ENCODE results near the gene SLC2A13. TPM values are rescaled to one million over a fixed set of nuclear protein-coding genes. Genes with fewer than 3 reads are reported as not detected.

The SLC2A13 gene
- total RNA-seq = 12.0 TPM

DNA sequence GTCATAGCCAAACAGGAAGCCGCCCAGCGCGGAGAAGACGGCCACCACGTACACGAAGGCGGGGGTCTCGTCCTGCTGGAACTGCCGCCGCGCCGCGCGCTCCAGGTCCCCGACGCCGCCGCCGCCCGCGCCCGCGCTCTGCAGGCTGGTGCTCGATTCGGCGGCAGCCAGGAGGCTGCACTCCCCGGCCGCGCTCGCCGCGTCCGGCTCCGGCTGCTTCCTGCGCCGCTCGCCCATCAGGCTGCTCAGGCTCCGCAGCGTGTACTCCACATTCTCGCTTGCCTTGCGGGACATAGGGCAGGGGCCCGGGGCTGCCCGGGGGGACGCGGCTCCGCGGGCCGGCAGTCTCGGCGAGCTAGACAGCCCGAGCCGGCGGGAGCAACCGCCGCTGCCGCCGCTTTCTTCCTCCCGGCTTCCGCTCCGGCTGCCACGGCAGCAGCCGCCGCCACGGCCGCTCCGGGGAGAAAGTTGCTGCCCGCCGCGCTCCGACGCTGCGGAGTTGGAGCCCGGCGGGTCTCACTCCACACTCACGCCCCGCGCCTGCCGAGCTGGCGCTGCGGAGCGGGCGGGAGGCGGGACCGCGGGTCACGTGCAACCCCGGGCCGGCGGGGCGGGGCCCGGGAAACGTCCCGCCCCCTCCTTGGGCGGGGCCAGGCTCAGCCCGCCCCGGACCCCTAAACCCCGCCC is at the start of gene SLC2A13:
Gene SLC2A13 (minus strand): TSS at position 567 of the 687 bp plus-strand sequence. CDS start 273 bp downstream, at position 294.
- DNase-seq = peak; percentile 83

DNA sequence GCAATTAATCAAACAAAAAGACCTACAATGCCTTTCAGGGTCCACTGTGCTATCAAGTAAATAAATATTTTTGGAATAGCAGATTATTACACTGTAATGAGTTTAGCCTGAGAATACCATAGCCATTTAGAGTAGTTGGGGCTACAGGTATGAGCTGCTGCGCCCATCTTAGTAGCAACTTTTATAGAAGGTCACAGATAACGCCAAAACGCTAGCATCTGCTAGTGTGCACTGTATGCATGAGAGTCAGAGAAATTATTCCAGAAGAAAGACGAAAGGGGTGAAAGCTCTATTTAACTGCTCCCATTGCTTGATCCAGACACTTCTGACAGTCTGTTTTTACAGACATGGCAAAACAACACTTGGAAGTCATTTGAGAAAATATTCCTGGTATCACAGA is 48.5 kb upstream of the SLC2A13 start:
- DNase-seq = no peak

DNA sequence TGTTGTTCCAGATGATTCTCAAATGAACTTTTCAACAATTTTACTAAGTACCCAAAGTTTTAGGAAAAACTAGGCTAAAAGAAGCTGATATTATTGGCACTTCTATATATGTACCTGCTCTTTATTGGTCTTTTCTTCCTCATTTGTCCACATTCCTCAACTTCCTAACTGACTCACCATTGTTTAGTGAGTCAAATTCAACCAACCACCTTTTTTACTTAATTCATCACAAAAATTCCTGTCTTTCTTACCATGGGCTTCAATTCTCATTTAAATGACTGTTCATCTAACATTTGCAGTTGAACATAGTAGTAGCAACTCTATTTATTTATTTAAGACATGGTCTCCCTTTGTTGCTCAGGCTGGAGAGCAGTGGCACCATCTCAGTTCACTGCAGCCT is 47.6 kb upstream of the SLC2A13 start:
- DNase-seq = no peak

DNA sequence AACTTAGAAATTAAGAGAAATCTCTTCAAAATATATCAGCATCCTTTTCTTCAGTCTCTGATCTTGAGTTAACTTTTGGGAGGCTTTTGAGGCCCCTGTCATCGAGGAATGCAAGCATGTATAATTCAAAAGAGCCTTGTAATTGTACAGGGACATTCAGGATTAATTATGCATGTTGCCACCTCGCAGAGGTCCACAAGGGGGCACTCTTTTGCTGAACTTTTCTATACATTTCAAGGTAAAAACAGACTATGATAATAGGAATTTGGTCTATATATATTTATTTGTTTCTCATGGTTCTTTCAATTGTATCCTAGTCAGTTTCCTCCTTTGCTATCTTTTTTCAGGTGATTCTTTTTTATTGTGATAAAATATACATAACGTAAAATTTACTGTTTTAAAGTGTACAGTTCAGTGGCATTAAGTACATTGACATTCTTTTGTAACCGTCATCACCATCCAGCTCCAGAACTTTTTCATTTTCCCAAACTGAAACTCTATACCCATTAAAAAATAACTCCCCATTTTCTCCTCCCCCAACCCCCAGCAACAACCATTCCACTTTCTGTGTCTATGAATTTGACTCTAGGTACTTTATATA is 47.0 kb upstream of the SLC2A13 start:
- peak; percentile 72 for DNase-seq

DNA sequence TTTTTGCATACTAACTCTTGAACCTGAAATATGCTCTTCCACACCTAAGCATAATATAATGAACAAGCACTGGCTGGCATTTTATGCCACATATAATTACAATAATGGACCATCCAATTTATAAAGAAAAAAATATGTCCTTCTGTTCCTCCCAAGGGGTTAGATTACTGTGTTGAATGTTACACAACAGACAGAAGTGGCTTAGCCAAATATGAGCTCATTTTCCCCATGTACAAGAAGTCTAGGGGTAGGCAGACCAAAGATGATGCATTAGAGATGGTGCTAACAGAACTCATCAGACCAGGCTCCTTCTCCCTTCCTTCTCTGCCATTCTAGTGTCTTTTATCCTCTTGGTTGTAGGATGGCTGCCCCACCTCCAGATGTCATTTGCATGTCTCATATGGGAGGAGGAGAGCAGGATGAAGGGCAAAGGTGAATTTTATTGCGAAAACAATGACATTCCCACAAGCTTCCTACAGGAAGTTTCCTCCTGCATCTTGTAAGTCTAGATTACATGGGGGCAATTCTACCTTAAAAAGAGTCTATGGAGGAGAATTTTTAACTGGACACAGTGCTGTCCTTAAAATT is 43.9 kb upstream of the SLC2A13 start:
- no peak for DNase-seq

DNA sequence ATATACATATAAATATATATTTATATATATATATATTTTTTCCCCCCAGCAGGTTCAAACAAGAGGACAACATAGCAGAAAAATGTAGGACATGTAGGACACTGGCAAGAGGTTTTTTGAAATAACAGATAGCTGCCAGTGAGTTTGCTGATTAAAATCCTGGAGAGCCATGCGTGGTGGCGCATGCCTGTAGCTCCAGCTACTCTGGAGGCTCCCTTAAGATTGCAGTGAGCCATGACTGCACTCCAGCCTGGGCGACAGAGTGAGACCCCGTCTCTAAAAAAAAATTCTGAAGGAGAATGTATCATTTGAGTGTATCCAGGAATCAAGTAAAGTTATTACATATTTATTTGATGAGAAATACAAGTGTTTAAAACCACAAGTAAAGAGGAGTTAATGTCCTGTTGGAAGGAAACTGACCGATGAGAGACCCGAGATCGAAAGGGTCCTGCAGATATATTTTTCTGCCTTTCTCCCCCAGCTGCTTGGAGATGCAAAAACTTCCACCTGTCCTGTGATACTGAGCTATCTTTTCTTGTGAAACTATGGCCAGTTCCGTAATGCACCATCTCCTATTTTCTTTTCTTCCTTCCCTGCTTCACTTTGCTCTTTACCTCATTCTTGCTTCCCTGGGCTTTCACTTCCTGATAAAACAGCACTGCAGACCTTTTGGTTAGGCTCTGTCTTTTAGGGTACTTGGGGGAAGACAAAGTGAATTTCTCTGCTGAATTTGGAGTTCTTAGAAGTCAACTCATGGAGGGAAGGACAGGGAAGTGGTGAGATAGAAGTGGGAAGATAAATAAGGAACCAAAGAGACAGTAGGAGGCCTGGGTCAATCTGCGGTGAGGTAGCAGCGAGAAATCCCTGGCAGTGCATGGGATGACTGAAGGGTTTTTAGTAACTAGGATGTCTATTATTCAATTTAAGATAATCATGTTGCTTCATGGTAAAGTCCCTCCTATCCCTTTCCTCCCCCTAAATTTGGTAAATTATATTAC is 41.2 kb upstream of the SLC2A13 start:
- DNase-seq = peak; percentile 17

DNA sequence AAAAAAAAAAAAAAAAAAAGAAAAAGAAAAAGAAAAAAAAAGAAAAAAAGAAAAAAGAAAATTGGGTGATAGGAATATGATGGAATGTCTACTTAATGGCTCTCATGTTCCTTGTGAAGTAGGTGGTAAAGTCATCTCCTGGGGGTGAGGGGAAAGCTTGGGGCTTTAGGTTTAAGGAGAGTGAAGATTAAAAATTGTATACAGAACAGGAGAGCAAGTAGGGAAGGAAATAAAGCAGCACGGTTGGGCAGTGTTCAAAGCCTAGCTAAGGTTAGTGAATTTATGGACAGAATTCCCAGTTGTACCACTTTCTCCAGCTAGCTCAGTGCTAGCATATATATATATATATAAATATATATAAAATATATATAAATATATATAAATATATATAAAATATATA is 40.0 kb upstream of the SLC2A13 start:
- DNase-seq = peak; percentile 18

DNA sequence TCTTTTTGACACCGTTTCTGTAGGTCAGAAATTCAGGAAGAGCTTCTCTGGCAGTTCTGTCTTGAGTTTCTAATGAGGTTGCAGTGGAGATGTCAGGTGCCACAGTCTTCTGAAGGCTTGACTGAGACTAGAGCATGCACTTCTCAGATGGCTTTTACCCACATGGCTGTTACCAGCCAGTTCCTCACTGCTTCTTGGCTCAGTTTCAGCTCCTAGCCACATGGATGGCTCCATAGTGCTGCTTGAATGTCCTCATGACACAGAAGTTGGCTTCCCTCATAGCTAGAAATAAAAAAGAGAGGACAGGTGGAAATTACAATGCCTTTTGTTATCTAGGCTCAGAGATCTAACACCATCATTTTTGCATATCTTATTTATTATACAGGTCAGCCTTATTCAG is 38.1 kb upstream of the SLC2A13 start:
- DNase-seq = no peak

DNA sequence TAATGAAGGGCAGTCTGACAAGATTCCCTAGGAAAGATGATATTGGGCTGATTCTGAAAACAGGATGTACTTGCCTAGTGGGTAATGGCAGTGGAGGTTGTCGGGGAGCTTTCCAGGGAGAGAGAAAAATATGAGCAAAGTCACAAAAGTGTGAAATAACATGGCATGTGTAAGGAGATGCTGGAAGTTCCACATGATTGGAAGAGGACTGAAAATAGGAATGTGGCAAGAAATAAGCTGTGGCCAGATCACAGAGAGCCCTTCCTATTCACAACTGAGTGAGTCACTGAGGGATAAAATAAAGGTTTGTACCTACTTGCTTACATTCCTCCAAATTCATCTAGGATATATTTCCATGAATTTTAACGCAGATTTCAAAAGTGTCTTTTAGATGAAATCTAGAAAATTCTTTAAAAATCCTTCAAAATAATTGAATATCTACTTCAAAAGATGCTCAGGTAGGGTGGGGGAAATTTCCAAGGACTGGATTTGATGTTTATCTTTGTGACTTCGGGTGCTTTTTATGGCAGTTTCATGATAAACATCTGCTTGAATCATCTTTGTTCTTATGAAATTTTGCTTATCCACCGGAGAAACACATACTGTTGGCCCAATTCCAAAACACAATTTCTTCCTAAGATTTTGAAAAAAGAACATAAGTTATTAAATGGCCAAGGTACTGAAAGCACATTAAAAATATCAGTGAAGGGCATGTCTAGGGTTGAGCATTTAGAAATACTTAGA is 36.3 kb upstream of the SLC2A13 start:
- DNase-seq = no peak

DNA sequence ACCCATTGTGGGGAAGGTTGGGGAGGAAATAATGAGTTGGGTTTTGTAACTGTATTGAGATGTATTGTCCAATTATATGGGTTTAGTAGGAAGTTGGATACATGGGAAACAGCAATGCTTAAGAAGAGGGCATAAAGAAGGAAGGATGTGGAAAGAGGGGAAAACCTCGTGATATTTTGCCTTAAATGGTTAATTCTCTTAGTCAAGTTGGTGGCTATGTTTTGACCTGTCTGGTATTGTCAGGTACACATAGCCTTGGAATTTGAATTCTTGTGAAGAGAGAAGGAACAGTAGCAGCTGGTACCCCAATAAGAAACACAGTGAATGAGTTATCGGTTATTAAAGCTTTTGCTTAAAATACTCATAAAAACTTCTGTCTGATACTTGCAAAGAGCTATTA is 32.6 kb upstream of the SLC2A13 start:
- no peak for DNase-seq

DNA sequence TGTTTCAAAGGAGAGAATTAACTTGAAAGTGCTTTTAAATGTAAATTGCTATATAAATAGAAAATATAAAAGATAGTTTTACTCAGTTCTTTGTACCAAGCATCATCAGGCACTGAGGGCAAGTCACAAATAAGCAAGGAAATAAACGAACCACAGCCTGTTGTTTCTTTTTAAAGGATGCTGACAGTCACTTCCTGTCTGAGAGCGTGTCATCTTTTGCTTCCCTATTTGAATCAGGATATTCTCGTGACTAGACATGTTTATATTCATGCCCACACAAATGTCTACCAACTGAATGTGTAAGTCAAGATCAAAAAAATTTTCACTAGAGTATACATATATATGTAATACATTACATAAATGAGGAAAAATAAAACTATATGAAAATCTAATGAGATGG is 31.4 kb upstream of the SLC2A13 start:
- DNase-seq = no peak

DNA sequence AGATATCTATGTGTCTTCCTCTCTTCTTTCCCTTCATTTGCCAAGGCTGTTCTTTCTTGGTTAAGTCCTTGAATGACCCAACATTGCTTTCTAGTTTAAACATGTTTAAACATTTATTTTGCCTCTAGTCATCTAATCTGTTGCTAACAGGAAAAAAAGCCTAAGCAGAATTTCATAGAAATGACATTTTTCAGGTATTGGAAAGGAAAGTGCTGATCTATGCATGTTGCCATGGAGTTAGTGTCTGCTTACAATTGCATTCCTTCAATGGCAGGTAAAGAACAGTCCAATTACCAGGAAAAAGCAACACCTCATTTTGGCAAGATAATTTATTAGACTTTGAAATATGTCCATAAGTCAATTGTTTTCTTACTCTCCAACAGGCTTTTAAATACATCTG is 21.5 kb upstream of the SLC2A13 start:
- no peak for DNase-seq

DNA sequence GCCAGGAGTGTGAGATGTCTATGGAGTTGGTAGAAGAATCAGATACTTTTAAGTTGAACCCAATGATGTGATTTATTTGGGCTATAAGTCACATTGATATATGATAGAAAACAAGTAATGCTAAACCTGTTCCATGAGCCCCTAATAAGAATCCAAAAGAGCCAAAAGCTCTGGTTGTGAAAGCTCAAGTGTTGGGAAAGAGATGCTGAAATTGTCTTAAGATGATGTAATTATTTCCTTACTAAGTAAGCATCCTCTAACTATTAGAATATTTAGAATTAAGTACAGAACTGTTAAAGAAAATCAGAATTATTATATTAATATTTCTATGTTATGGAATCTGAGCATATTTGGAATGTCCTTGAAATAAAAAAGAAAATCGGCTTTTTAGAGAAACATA is 17.6 kb upstream of the SLC2A13 start:
- no peak for DNase-seq

DNA sequence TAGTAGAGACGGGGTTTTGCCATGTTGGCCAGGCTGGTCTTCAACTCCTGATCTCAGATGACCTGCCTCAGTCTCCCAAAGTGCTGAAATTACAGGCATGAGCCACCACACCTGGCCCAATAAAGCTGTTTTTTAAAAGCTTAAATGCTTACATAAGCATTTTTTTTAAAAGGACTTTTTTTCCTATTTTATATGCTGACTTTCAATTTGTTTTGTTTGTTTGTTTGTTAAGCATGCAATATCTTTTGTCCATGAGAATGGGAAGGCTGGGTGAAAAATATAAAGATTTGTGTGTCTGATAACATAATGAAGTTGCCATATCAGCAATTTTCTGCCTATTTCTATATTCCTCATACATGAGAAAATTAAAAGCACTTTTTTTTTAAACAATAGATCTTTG is 17.0 kb upstream of the SLC2A13 start:
- no peak for DNase-seq

DNA sequence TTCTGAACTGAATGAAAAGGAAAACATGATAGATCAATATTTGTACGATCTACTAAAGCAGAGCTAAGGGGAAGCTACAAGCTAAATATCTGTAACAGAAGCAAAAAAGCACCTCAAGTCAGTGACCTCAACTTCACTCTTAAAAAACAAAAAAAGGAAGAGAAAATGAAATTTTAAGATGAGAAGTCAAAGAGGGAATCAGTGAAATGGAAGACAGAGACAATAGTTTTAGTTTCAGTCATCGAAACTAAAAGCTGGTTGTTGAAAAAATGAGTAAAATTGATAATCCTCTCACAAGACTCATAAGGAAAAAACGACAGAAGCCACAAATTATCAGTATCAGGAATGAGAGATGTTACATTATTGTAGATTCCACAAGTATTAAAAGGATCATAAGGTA is 11.9 kb upstream of the SLC2A13 start:
- no peak for DNase-seq

DNA sequence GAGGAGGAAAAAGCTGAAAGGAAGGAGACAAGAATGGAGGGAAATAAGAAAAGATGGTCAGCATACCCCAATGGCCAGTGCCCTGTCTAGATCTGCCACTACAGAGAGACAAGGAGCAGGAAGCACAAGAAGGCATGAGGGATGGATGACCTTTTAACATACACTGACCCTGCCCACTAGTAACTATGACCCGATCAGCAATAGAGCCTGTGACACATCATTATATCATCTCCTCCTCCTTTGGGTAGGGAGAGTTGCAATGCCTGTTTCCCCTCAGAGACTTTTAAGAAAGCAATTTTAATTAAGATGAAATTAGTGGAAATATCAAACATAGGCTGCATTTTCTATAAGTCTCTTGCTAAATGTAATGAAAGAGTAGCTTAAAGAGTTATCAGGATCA is 4.7 kb upstream of the SLC2A13 start:
- no peak for DNase-seq

DNA sequence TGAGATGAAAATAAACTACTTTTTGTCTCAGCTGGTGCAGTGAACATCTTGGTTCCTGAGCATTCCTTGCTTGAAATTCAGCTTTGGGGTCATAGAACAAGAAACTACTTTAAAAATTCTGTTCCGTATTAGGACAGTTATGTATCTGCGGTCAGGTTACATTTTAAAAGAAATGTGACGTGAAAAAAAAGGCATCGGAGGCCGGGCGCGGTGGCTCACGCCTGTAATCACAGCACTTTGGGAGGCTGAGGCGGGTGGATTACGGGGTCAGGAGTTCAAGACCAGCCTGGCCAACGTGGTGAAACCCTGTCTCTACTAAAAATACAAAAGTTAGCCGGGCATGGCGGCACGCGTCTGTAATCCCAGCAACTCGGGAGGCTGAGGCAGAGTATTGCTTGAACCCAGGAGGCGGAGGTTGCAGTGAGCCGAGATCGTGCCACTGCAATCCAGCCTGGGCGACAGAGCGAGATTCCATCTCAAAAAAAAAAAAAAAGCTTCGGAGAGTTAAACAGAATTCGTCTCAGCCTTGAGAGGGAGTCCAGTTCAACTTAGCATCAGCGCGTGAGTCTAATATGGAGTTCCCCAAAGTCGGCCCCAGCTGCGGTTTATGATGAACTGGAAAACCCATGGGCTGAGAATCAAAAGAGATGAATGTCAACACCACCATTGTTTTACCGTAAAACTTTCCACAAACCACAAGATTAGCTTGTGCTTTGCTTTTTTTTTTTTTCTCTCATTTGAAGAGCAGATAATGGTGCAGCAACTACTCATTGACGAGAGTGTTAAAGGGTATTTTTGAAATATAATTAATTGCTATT is 2.1 kb upstream of the SLC2A13 start:
- DNase-seq = no peak

DNA sequence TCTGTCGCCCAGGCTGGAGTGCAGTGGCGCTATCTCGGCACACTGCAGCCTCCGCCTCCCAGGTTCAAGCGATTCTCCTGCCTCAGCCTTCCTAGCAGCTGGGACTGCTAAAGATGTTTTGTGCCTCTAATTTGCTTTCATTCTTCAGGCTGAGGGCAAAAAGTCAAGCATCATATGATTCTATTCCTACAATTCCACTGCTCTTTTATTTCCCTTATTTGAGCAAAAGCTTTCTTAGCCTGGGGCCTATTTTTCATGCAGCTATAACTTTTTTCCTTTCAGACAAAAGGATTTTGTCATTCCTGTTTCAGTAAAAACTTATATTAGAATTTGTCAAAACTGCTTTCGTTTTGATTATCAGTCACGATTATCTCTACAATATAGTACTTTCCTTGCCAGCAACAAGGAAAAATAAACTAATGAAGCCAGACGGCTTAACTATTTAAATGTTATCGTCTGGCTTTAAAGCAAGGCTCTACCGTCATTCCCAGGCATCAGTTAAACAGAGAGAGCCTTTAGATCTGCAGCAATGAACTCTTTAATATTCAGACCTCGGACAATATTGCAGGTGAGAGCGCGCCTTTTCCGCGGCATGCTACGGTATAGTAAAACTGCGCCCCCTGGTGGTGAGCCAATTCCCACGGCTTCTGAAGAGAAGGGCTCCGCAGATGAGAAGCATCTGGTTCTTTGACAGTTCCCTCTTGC is 1.4 kb upstream of the SLC2A13 start:
- peak; percentile 93 for DNase-seq

DNA sequence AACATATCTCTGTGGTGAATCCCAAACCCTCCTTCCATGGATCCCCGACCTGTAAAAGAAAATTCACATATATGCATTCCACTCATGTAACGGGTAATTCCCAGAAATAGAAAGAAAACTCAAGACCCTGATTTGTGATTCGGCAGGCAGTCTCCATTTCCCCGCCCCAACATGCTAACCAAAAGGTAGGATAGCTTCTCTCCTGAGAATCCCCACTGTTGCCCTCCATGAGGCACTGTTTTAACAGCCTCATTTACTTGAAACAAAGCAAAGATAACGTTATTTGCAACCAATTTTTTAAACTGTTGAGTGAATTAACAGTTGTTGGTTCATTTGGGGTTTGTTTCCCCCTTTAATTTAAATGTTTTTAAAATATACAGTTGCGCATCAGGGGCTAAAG is 774 bp upstream of the SLC2A13 start:
- DNase-seq = no peak

DNA sequence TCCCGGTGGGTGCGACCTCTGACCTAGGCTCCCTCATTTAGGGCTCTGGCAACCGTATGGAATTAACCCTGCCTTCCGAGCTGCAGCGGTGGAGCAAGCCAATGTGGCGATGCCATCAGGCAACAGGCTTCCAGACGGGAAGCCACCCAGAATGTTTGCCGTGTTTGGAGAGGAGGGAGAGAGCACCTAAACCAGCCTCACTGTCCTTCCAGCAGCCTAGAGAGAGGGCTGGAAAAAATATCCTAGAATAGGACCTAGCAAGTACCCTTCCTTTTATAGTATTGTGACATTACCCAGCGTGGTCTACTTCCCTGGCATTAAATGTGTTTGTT is 287 bp upstream of the SLC2A13 start:
- DNase-seq = no peak

DNA sequence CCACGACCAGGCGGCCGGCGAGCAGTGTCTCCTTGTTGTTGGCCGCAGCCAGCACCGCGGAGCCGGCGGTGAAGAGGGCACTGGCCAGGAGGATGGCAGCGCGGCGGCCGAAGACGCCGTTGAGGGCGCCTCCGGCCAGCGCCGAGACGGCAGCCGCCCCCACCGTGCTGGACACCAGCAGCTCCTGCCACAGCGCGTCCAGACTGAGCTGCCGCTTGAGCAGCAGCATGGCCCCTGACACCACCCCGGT is 691 bp downstream of the SLC2A13 start:
- DNase-seq = no peak

All from tongue (tissue), 2 donors.